ENCODE data around the gene GNB1.

Gene GNB1

DNA sequence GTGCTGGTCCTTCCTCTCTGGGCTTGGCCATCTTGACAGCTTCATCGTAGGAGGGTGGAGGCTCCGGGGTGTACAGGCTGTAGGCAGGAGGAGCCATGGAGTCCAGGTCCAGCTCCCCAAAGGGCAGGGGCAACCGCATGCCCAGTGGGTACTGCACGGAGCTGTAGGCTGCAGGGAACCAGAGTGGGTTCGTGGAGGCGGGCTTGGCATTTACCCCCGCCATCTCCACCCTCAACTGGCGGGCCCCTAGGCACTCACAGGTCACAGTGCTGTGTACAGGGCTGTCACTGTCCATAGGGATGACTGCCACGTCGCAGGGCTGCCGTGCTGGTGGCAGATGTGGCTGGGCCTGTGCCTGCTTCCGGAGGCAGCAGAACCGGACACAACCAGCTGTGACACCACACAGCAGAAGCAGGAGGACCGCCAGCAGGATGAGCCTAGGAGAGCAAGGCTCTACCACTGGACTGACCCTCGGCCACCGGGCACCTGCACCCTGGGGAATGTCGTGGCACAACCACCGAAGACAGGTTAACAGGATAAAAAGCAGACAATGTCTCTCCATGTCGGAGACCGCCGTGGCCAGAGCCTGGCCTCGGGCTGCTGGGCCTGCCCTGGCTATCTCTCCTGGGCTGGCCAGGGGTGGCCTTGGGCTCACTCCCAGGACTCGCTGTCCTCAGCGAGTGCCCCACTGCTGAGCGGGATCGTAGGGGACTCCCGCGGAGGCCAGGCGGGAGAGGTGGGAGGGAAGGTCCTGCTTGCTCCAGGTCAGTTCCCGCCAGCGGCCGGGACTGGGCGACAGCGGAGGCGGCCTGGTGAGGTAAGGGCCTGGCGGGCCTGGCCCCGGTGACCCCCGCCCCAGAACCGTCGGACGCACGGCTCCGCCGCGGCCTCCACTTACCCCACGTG, 27.4 kb upstream of the GNB1 start:
- FAIRE-seq: no peak
- DNase-seq (ENCODE audit: insufficient read length, low spot score): no peak
- no peak for TF ChIP-seq CTCF (IDR thresholded peaks at IDR 0.05; ENCODE audit: insufficient read depth, missing control alignments)

- no peak for TF ChIP-seq CTCF (IDR thresholded peaks at IDR 0.05; ENCODE audit: insufficient read depth, missing control alignments)
- FAIRE-seq (no peak), DNase-seq (ENCODE audit: insufficient read length, low spot score) (no peak)
Observed at GRCh38 chr1:1917304-1917976, 26.6 kb upstream of the GNB1 start.

- no peak for DNase-seq (ENCODE audit: insufficient read length, low spot score)
- TF ChIP-seq CTCF (IDR thresholded peaks at IDR 0.05; ENCODE audit: insufficient read depth, missing control alignments): no peak
- FAIRE-seq: no peak
Observed at GRCh38 chr1:1916851-1917251, 26.0 kb upstream of the GNB1 start.

GRCh38 chr1:1915911-1916840, 25.3 kb upstream of the GNB1 start:
- FAIRE-seq: no peak
- TF ChIP-seq CTCF (IDR thresholded peaks at IDR 0.05; ENCODE audit: insufficient read depth, missing control alignments): no peak
- no peak for DNase-seq (ENCODE audit: insufficient read length, low spot score)

GRCh38 chr1:1914971-1915692, 24.2 kb upstream of the GNB1 start, which contains the start of gene CALML6:
TSS of gene CALML6 (plus strand) at chr1:1915260. CDS start at chr1:1915281, 21 bp downstream.
- no peak for DNase-seq (ENCODE audit: insufficient read length, low spot score)
- FAIRE-seq: no peak
- TF ChIP-seq CTCF (IDR thresholded peaks at IDR 0.05; ENCODE audit: insufficient read depth, missing control alignments): no peak
